Pancreas (tissue), 10 donors: ENCODE results near the gene UMPS. TPM values are rescaled to one million over a fixed set of nuclear protein-coding genes. Genes with fewer than 3 reads are reported as not detected.
A peak's percentile ranks its signal among the peaks of the same experiment; 100 is the strongest.
"Not testable (repeated sequence)": the region's sequence is repeated elsewhere in the genome, so short reads cannot be mapped to it uniquely, and the experiment has no call there.

ENCODE experiments used
- ATAC-seq, 4 donors: fragments of 200-7000 bp; cut with Tn5 transposase; one replicate each; pipeline versions ENCODE4 v1.8.0 to v1.9.1; 2020; ENCODE audit warnings: mild to moderate bottlenecking in 4 of 4, moderate library complexity in 4 of 4
- DNase-seq, 6 donors: peaks; one replicate each; pipeline ENCODE4 v3.0.0-alpha.2; 2020
- FAIRE-seq: peaks from 2 replicates; lab custom pipeline; 2012; peaks lifted over from hg19 to GRCh38; lab: Jason Lieb, UNC
- H3K27ac ChIP-seq, 4 donors: fragments of 200-600 bp; sonication (generic); 1 replicate in 3 of 4; 2 replicates in 1 of 4; pipeline versions ENCODE4 v1.5.0 to v1.8.0; 2020
- H3K27me3 ChIP-seq, 4 donors: fragments of 200-600 bp; one replicate each; pipeline ENCODE4 v1.8.0; 2021
- H3K36me3 ChIP-seq, 3 donors: fragments of 200-600 bp; sonication (generic) in 1 of 3; one replicate each; pipeline versions ENCODE4 v1.5.0 to v1.8.0; 2020 to 2021
- H3K4me1 ChIP-seq, 3 donors: fragments of 200-600 bp; one replicate each; pipeline ENCODE4 v1.8.0; 2021
- H3K4me3 ChIP-seq, 4 donors: fragments of 200-600 bp; sonication (generic) in 2 of 4; one replicate each; pipeline versions ENCODE4 v1.5.0 to v1.8.0; 2020 to 2021
- H3K9me3 ChIP-seq, 4 donors: fragments of 200-600 bp; one replicate each; pipeline ENCODE4 v1.8.0; 2021
- CTCF ChIP-seq, 4 donors: fragments of 200-600 bp; sonication (generic) in 3 of 4; IDR thresholded peaks; one replicate each; pipeline versions ENCODE4 v1.5.0 to v1.8.0; 2021; ENCODE audit warnings: antibody characterized with exemption in 4 of 4
- WGBS, 2 donors: extraction: QIAGEN DNeasy Blood & Tissue Kit; methylation state at CpG; one replicate each; pipeline ENCODE4 v1.1.7; 2013; 5-methylcytosine and 5-hydroxymethylcytosine counted together
- intact Hi-C, 3 donors: fragments of 100-400 bp; cut with DNase I; formaldehyde crosslinking; loops; one replicate each; pipeline versions ENCODE4 v1.11.1 to v1.14.2; 2022
- polyA plus RNA-seq, 2 donors: library from polyadenylated mRNA; stranded (reverse); fragments of 200-250 nt; gene quantifications; one replicate each; pipeline ENCODE4 v1.2.3, GENCODE V29; 2013
- total RNA-seq, 6 donors: library from RNA; stranded (reverse); fragmentation: NEBNext Ultra II Directional in 4 of 6; extraction: Animal tissue kit (Norgen Biotek cat#: 25700) in 4 of 6; gene quantifications; one replicate each; pipeline versions ENCODE4 v1.2.1 to v1.2.4, GENCODE V29; 2021 to 2023
- donor health status: healthy with polysubstance abuse.
- donor health status: DM: no; HTN: no; CAD: no; lungs with moderate emphysema.
- donor health status: DM: no; HTN: no; CAD: no.
- donor health status: control.
- donor health status: control.
- donor health status: Bipolar disorder and iron deficiency.
- donor health status: DM: yes; HTN: yes; CAD: no.
- donor health status: DM: no; HTN: no; CAD: no.
- donor health status: DM: no; HTN: no; CAD: no.
- donor health status: DM: yes; HTN: yes; CAD: no.

UMPS gene
- total and polyA plus RNA-seq, 8 donors = 6.6 to 20.1 (median 11.1) TPM

DNA sequence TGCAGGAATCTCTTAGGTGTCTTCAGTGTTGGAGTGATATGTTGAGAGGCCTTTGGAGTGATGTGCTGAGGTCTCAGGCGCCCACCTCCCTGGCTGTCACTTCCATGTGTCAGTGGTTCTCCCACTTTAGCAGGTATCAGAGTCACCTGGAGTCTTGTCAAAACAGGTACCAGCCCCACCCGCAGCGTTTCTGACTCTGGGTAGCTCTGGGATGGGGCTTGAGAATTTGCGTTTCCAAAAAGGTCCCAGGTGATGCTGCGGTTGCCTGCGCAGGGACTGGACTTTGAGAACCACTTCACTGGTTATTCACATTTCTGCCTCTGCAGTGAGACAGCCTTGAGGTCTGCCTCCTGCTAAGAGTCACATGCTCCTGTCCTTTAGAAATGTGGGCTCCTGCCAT lies 15.5 kb downstream of the UMPS start:
- 97% methylated on average over 6 of the region's 6 CpGs for WGBS, 2 donors

DNA sequence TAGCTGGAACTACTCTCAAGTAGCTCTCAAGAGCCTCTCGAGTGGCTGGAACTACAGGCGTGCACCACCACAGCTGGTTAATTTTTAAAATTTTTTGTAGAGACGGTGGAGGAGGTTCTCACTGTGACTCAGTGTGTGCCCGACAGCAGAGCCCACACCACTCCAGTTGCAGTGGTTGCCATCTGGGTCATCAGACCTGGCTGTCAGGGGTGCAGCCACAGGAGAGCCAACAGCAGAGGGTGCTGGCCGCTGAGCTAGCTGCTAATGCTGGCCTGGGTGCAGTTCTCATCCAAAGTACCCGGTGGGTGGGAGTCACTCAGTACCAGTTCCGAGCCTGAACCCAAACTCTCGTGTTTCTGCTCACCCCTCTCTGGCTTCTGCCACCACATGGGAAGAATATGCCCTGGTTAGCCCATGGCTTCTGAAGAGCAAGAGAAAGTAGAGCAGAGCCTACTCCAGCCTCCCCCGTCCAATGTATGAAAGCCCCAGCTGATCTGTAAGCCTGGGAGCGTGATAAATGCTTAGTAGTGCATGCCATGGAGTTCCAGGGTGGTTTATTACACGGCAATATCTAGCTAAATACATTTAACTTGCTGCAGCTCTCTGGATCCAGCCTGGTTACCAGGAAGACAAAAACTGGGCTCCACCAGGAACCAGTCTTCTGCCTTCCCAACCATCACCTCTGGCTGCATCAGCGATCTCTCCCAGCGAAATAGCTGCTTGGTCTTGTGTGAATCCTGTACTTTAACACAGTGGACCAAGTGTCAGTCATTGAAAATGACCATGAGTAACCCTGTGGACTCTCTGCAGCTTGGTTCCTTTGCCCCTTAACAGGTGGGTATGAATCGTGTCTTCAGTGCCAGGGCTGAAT lies 17.1 kb downstream of the UMPS start:
- no peaks in the 10 kb centered on the region for H3K27me3 ChIP-seq
- ATAC-seq (no peak), FAIRE-seq (no peak), DNase-seq (no peak)
- intact Hi-C loops = no loop called here
- H3K4me1 ChIP-seq = no peaks in the 10 kb centered on the region
- 91 to 93% methylated on average over 14 of the region's 14 CpGs for whole genome bisulfite sequencing, 2 donors
- no peak overlapping the region for H3K4me3 ChIP-seq
- H3K36me3 ChIP-seq = peaks cover 0 to 31% (median 15%) of the 10 kb centered on the region in 3 donors
- no peak overlapping the region for H3K27ac ChIP-seq
- H3K9me3 ChIP-seq = no peaks in the 10 kb centered on the region
- TF ChIP-seq CTCF (IDR thresholded peaks at IDR 0.05) = no peak

More for the DNA sequence above, 15.5 kb downstream of the UMPS start:
- Histone ChIP-seq H3K36me3 (peaks cover 0 to 36% (median 15%) of the 10 kb centered on the region in 3 donors), H3K9me3 (no peaks in the 10 kb centered on the region), H3K27ac (no peak overlapping the region), H3K4me3 (no peak overlapping the region), H3K27me3 (no peaks in the 10 kb centered on the region), H3K4me1 (no peaks in the 10 kb centered on the region)
- no peak for FAIRE-seq
- no peak for DNase-seq
- TF ChIP-seq CTCF (IDR thresholded peaks at IDR 0.05) = no peak
- no peak for ATAC-seq
- intact Hi-C loops = no loop called here

DNA sequence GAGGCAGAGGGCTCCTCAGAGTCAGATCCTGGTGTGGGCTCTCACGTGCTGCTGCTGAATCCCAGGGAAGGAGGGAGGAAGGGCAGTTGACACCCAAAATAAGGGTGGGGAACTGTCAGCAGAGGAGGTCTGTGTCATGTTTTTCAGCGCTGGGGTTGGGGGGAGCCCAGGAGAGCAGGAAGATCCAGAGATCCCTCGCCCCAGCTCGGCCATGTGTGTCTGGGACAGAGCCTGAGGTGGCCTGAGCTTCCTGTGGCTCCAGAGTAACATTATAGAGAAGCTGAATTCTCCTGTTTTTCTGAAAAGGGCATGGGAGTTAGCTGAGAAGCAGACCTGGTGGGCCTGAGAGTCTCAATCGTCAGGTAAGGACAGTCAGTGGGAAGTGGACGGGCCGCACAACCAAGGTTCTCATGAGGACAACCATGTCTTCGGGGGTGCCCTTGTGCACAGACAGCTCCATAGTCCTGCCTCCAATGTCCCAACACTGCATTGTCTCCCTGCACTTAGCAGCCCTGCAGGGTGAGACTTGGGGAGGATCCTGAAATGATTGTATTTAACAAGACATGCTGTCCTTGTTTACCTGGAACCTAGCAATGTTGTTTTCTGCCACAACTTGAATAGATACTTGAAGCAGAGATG lies 18.4 kb downstream of the UMPS start:
- intact Hi-C loops = no loop called here
- no peaks in the 10 kb centered on the region for H3K27me3 ChIP-seq
- no peak overlapping the region for H3K27ac ChIP-seq
- H3K4me1 ChIP-seq = no peaks in the 10 kb centered on the region
- H3K4me3 ChIP-seq = no peak overlapping the region
- DNase-seq (no peak), FAIRE-seq (no peak), ATAC-seq (peak in 1 of 4 donors; percentile 17)
- no peak for TF ChIP-seq CTCF (IDR thresholded peaks at IDR 0.05)
- WGBS, 2 donors = 89 to 91% methylated on average over 8 of the region's 8 CpGs
- H3K9me3 ChIP-seq = no peaks in the 10 kb centered on the region
- peaks cover 0 to 26% (median 9%) of the 10 kb centered on the region in 3 donors for H3K36me3 ChIP-seq

DNA sequence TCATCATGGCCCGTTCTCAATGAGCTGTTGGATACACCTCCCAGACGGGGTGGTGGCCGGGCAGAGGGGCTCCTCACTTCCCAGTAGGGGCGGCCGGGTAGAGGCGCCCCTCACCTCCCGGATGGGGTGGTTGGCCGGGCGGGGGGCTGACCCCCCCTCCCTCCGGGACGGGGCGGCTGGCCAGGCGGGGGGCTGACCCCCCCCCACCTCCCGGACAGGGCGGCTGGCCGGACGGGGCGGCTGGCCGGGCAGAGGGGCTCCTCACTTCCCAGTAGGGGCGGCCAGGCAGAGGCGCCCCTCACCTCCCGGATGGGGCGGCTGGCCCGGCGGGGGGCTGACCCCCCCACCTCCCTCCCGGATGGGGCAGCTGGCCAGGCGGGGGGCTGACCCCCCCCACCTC lies 19.6 kb downstream of the UMPS start:
- not testable (repeated sequence) for ATAC-seq, H3K9me3 ChIP-seq, H3K4me1 ChIP-seq, FAIRE-seq, H3K27ac ChIP-seq, H3K27me3 ChIP-seq, DNase-seq, H3K4me3 ChIP-seq
- 85 to 89% methylated on average over 8 to 20 of the region's 27 CpGs for WGBS, 2 donors
- H3K36me3 ChIP-seq = peaks cover 0 to 14% (median 5%) of the 10 kb centered on the region in 3 donors
- intact Hi-C loops = loop anchor here in 1 of 3 donors (10.0 kb wide), 1 partner anchor 155 kb away; no protein-coding TSS in a partner anchor

- Histone ChIP-seq H3K9me3 (no peaks in the 10 kb centered on the region), H3K4me1 (no peaks in the 10 kb centered on the region), H3K27me3 (no peaks in the 10 kb centered on the region), H3K4me3 (no peak overlapping the region), H3K36me3 (no peaks in the 10 kb centered on the region), H3K27ac (no peak overlapping the region)
- WGBS, 2 donors = 71 to 72% methylated on average over 5 of the region's 5 CpGs
- no peak for TF ChIP-seq CTCF (IDR thresholded peaks at IDR 0.05)
- DNase-seq (no peak), ATAC-seq (no peak), FAIRE-seq (no peak)
- intact Hi-C loops = loop anchor here in 1 of 3 donors (10.0 kb wide), 1 partner anchor 153 kb away; no protein-coding TSS in a partner anchor
Observed at GRCh38 chr3:124751501-124751900, 21.2 kb downstream of the UMPS start.
